ENCODE measurements around the gene SLC45A2.
A peak's percentile ranks its signal among the peaks of the same experiment; 100 is the strongest.
"Not testable (repeated sequence)": the region's sequence is repeated elsewhere in the genome, so short reads cannot be mapped to it uniquely, and the experiment has no call there.

Gene SLC45A2

GRCh38 chr5:33984671-33985124 is at the start of gene SLC45A2:
SLC45A2 (minus strand) TSS chr5:33984693; CDS start chr5:33984583, 110 bp downstream.
- no peak for DNase-seq

- no peak for DNase-seq
Measured at GRCh38 chr5:34031966-34032365, 47.5 kb upstream of the SLC45A2 start.

GRCh38 chr5:34031117-34031516 is 46.6 kb upstream of the SLC45A2 start:
- no peak for DNase-seq

GRCh38 chr5:34030585-34030984 is 46.1 kb upstream of the SLC45A2 start:
- DNase-seq = not testable (repeated sequence)

GRCh38 chr5:34030048-34030447 is 45.6 kb upstream of the SLC45A2 start:
- no peak for DNase-seq

GRCh38 chr5:34028349-34028748 is 43.9 kb upstream of the SLC45A2 start:
- no peak for DNase-seq

GRCh38 chr5:34026089-34026761 is 41.7 kb upstream of the SLC45A2 start:
- DNase-seq = no peak

- DNase-seq = no peak
Measured at GRCh38 chr5:34022121-34022705, 37.7 kb upstream of the SLC45A2 start.

- DNase-seq = no peak
Measured at GRCh38 chr5:34021334-34021733, 36.8 kb upstream of the SLC45A2 start.

- no peak for DNase-seq
Measured at GRCh38 chr5:34020726-34021125, 36.2 kb upstream of the SLC45A2 start.

- DNase-seq = no peak
Measured at GRCh38 chr5:34017254-34017653, 32.8 kb upstream of the SLC45A2 start.

- no peak for DNase-seq
Measured at GRCh38 chr5:34016750-34017149, 32.3 kb upstream of the SLC45A2 start.

- DNase-seq = no peak
Measured at GRCh38 chr5:34016222-34016621, 31.7 kb upstream of the SLC45A2 start.

GRCh38 chr5:34015120-34015822 is 30.8 kb upstream of the SLC45A2 start:
- DNase-seq = no peak

GRCh38 chr5:34014626-34015025 is 30.1 kb upstream of the SLC45A2 start:
- DNase-seq = no peak

- no peak for DNase-seq
Measured at GRCh38 chr5:34013547-34013946, 29.1 kb upstream of the SLC45A2 start.

GRCh38 chr5:34012791-34013190 is 28.3 kb upstream of the SLC45A2 start:
- DNase-seq = no peak

- DNase-seq = no peak
Measured at GRCh38 chr5:34011536-34011935, 27.0 kb upstream of the SLC45A2 start.

GRCh38 chr5:34010146-34010545 is 25.7 kb upstream of the SLC45A2 start:
- not testable (repeated sequence) for DNase-seq

- DNase-seq = no peak
Measured at GRCh38 chr5:34009610-34010009, 25.1 kb upstream of the SLC45A2 start.

GRCh38 chr5:34008802-34009201 is 24.3 kb upstream of the SLC45A2 start:
- no peak for DNase-seq

GRCh38 chr5:34007621-34008600 is 23.4 kb upstream of the SLC45A2 start, which contains the start of gene AMACR:
AMACR (minus strand) TSS chr5:34008050; CDS start chr5:34008019, 31 bp downstream.
- peak; percentile 91 for DNase-seq

GRCh38 chr5:34007201-34007620 is 22.7 kb upstream of the SLC45A2 start:
- no peak for DNase-seq

Data from CD4-positive, alpha-beta T cell treated with Interferon gamma for 1 hour (primary cell).